A673 (cell line): Measurements from ENCODE around the gene RADX. TPM values are rescaled to one million over a fixed set of nuclear protein-coding genes. Genes with fewer than 3 reads are reported as not detected.

Source experiments
- BruUV-seq: library from RNA; stranded (reverse); fragments of 400-500 nt; replicated peaks from 2 replicates; lab custom pipeline; 2021; lab: Mats Ljungman, UMichigan
- CTCF ChIA-PET: fragments of 300-600 bp; sonication (Branson Sonifier 250); formaldehyde crosslinking; loops from one replicate; lab custom pipeline; 2022; ENCODE audit warnings: antibody characterized with exemption; lab: Charles Lee
- POLR2A ChIA-PET: fragments of 300-600 bp; sonication (Branson Sonifier 250); formaldehyde crosslinking; loops from one replicate; lab custom pipeline; 2022; ENCODE audit warnings: antibody characterized with exemption; ENCODE audit not compliant: low non-redundant PET; lab: Charles Lee
- DNase-seq: peaks from one replicate; pipeline ENCODE4 v3.0.0-alpha.2; 2015; ENCODE audit warnings: low spot score
- H3K27ac ChIP-seq: fragments of 200-600 bp; sonication (generic); 2 replicates; pipeline ENCODE4 v1.5.1; 2016; ENCODE audit warnings: mixed run types, low read depth, mild to moderate bottlenecking, mixed read lengths, antibody characterized with exemption, low read length; ENCODE audit not compliant: poor library complexity, severe bottlenecking
- H3K27me3 ChIP-seq: fragments of 200-600 bp; sonication (generic); replicated peaks from 2 replicates; pipeline ENCODE4 v1.6.1; 2017; ENCODE audit warnings: mixed run types, low read depth, mild to moderate bottlenecking, mixed read lengths, antibody characterized with exemption, low read length; ENCODE audit not compliant: insufficient read depth, poor library complexity
- H3K36me3 ChIP-seq: fragments of 200-600 bp; sonication (generic); 2 replicates; pipeline ENCODE4 v1.6.1; 2016; ENCODE audit warnings: mixed run types, mild to moderate bottlenecking, mixed read lengths, antibody characterized with exemption, low read length; ENCODE audit not compliant: insufficient read depth, poor library complexity, severe bottlenecking
- H3K4me1 ChIP-seq: fragments of 200-600 bp; sonication (generic); 2 replicates; pipeline ENCODE4 v1.6.1; 2017; ENCODE audit warnings: mixed run types, mild to moderate bottlenecking, mixed read lengths, antibody characterized with exemption, low read length; ENCODE audit not compliant: insufficient read depth, poor library complexity, severe bottlenecking
- H3K4me3 ChIP-seq: fragments of 200-600 bp; sonication (generic); 2 replicates; pipeline ENCODE4 v1.5.1; 2016; ENCODE audit warnings: low read depth, mixed run types, mild to moderate bottlenecking, mixed read lengths, low read length; ENCODE audit not compliant: poor library complexity, severe bottlenecking
- H3K9me3 ChIP-seq: fragments of 200-600 bp; sonication (generic); 2 replicates; pipeline ENCODE4 v1.6.1; 2016; ENCODE audit warnings: mixed run types, low read depth, mild to moderate bottlenecking, mixed read lengths, antibody characterized with exemption, low read length; ENCODE audit not compliant: poor library complexity, severe bottlenecking
- CTCF ChIP-seq: fragments of 300-800, 200-600 bp; sonication (generic); conservative IDR thresholded peaks from 2 replicates; pipeline ENCODE4 v1.5.1; 2017; ENCODE audit warnings: low read depth, mild to moderate bottlenecking, antibody characterized with exemption, low read length, moderate library complexity, mixed read lengths
- EZH2 ChIP-seq: fragments of 200-600 bp; sonication (generic); IDR thresholded peaks from 2 replicates; pipeline ENCODE4 v1.6.1; 2017; ENCODE audit warnings: borderline replicate concordance, low read depth, mild to moderate bottlenecking, mixed read lengths, antibody characterized with exemption, low read length; ENCODE audit not compliant: poor library complexity, severe bottlenecking
- intact Hi-C: fragments of 100-400 bp; cut with micrococcal nuclease; formaldehyde crosslinking; loops from one replicate; pipeline ENCODE4 v1.10.0; 2022; ENCODE audit not compliant: unreplicated experiment
- total RNA-seq: library from RNA; stranded (reverse); gene quantifications from 2 replicates; pipeline ENCODE4 v1.2.3, GENCODE V29; 2021

RADX gene
- total RNA-seq, 1 experiment from 2014 or later = not detected

GRCh38 chrX:106599411-106599810, 12.4 kb upstream of the RADX start:
- POLR2A ChIA-PET = no interaction called here
- Histone ChIP-seq H3K27ac (no peak overlapping the region), H3K9me3 (no peaks in the 10 kb centered on the region), H3K4me1 (no peaks in the 10 kb centered on the region), H3K4me3 (no peak overlapping the region), H3K27me3 (no peaks in the 10 kb centered on the region), H3K36me3 (no peaks in the 10 kb centered on the region)
- CTCF ChIA-PET = no interaction called here
- TF ChIP-seq CTCF (no peak), EZH2 (no peak)
- no peak for DNase-seq
- intact Hi-C loops = no loop called here
- BruUV-seq = no TSS peak

- ChIA-PET POLR2A (no interaction called here), CTCF (no interaction called here)
- no peaks in the 10 kb centered on the region for H3K36me3 ChIP-seq
- H3K27me3 ChIP-seq = no peaks in the 10 kb centered on the region
- no peaks in the 10 kb centered on the region for H3K4me1 ChIP-seq
- BruUV-seq = no TSS peak
- intact Hi-C loops = no loop called here
- DNase-seq = no peak
- TF ChIP-seq EZH2 = no peak
- no peak for TF ChIP-seq CTCF
- no peaks in the 10 kb centered on the region for H3K9me3 ChIP-seq
- no peak overlapping the region for H3K27ac ChIP-seq
- H3K4me3 ChIP-seq = no peak overlapping the region
Observed at GRCh38 chrX:106606571-106606970, 5.2 kb upstream of the RADX start.

GRCh38 chrX:106608016-106608415, 3.8 kb upstream of the RADX start:
- TF ChIP-seq CTCF (no peak), EZH2 (no peak)
- no peaks in the 10 kb centered on the region for H3K36me3 ChIP-seq
- no peak overlapping the region for H3K27ac ChIP-seq
- BruUV-seq = no TSS peak
- H3K27me3 ChIP-seq = peaks cover 8% of the 10 kb centered on the region
- ChIA-PET POLR2A (no interaction called here), CTCF (no interaction called here)
- no peaks in the 10 kb centered on the region for H3K4me1 ChIP-seq
- no peaks in the 10 kb centered on the region for H3K9me3 ChIP-seq
- DNase-seq = no peak
- intact Hi-C loops = no loop called here
- H3K4me3 ChIP-seq = no peak overlapping the region
